Tibial artery (tissue), 4 donors: ENCODE results near the gene VSIG1.

Experiments used
- DNase-seq, 2 donors: peaks; one replicate each; pipeline ENCODE4 v3.0.0-alpha.2; 2019
- H3K27ac ChIP-seq, 2 donors: fragments of 200-600 bp; sonication (generic) in 1 of 2; 1 replicate in 1 of 2; 2 replicates in 1 of 2; pipeline ENCODE4 v1.5.1; 2018 to 2019; ENCODE audit warnings: mild to moderate bottlenecking in 1 of 2
- H3K27me3 ChIP-seq, 2 donors: fragments of 200-600 bp; sonication (generic) in 1 of 2; one replicate each; pipeline versions ENCODE4 v1.5.1 to v1.6.0; 2016 to 2019
- H3K36me3 ChIP-seq, 3 donors: fragments of 200-600 bp; sonication (generic) in 2 of 3; one replicate each; pipeline ENCODE4 v1.5.1; 2016 to 2019; ENCODE audit warnings: mild to moderate bottlenecking in 2 of 3
- H3K4me1 ChIP-seq, 4 donors: fragments of 200-600 bp; sonication (generic) in 2 of 4; 1 replicate in 3 of 4; 2 replicates in 1 of 4; pipeline ENCODE4 v1.5.1; 2016 to 2019
- H3K4me3 ChIP-seq, 2 donors: fragments of 200-600 bp; sonication (generic) in 1 of 2; 1 replicate in 1 of 2; 2 replicates in 1 of 2; pipeline ENCODE4 v1.5.1; 2018 to 2019; ENCODE audit warnings: mild to moderate bottlenecking in 2 of 2
- H3K9me3 ChIP-seq, 3 donors: fragments of 200-600 bp; sonication (generic) in 1 of 3; one replicate each; pipeline ENCODE4 v1.5.1; 2016 to 2019
- CTCF ChIP-seq, 2 experiments: fragments of 200-600 bp in 1 of 2; fragments of 450-650 bp in 1 of 2; IDR thresholded peaks; one replicate each; pipeline ENCODE4 v1.5.1; 2017 to 2019; ENCODE audit warnings: antibody characterized with exemption in 2 of 2, mild to moderate bottlenecking in 1 of 2, moderate library complexity in 1 of 2
- intact Hi-C: fragments of 100-400 bp; cut with DNase I; formaldehyde crosslinking; loops from one replicate; pipeline ENCODE4 v1.15.0; 2023; ENCODE audit warnings: low total_unique reads

VSIG1 gene

GRCh38 chrX:108028854-108029253 is 16.0 kb upstream of the VSIG1 start:
- intact Hi-C loops, result no loop called here
- no peak for TF ChIP-seq CTCF (IDR thresholded peaks at IDR 0.05)
- Histone ChIP-seq H3K4me3 (no peak overlapping the region), H3K27me3 (no peaks in the 10 kb centered on the region), H3K27ac (no peak overlapping the region), H3K9me3 (no peaks in the 10 kb centered on the region), H3K36me3 (no peaks in the 10 kb centered on the region), H3K4me1 (no peaks in the 10 kb centered on the region)
- no peak for DNase-seq

GRCh38 chrX:108029928-108030711 is 14.7 kb upstream of the VSIG1 start:
- no peaks in the 10 kb centered on the region for H3K4me1 ChIP-seq
- H3K27ac ChIP-seq, result no peak overlapping the region
- intact Hi-C loops, result no loop called here
- H3K9me3 ChIP-seq, result no peaks in the 10 kb centered on the region
- H3K4me3 ChIP-seq, result no peak overlapping the region
- no peak for TF ChIP-seq CTCF (IDR thresholded peaks at IDR 0.05)
- no peaks in the 10 kb centered on the region for H3K27me3 ChIP-seq
- no peak for DNase-seq
- H3K36me3 ChIP-seq, result no peaks in the 10 kb centered on the region

GRCh38 chrX:108032944-108033343 is 11.9 kb upstream of the VSIG1 start:
- H3K4me1 ChIP-seq, result no peaks in the 10 kb centered on the region
- no peak overlapping the region for H3K27ac ChIP-seq
- no peak for DNase-seq
- no peaks in the 10 kb centered on the region for H3K36me3 ChIP-seq
- H3K27me3 ChIP-seq, result no peaks in the 10 kb centered on the region
- H3K4me3 ChIP-seq, result no peak overlapping the region
- no peak for TF ChIP-seq CTCF (IDR thresholded peaks at IDR 0.05)
- intact Hi-C loops, result no loop called here
- no peaks in the 10 kb centered on the region for H3K9me3 ChIP-seq

- Histone ChIP-seq H3K4me3 (no peak overlapping the region), H3K36me3 (no peaks in the 10 kb centered on the region), H3K9me3 (no peaks in the 10 kb centered on the region), H3K27me3 (no peaks in the 10 kb centered on the region), H3K27ac (no peak overlapping the region), H3K4me1 (no peaks in the 10 kb centered on the region)
- TF ChIP-seq CTCF (IDR thresholded peaks at IDR 0.05), result no peak
- intact Hi-C loops, result no loop called here
- DNase-seq, result no peak
Observed at GRCh38 chrX:108033890-108034289, 11.0 kb upstream of the VSIG1 start.

- DNase-seq, result no peak
- no peaks in the 10 kb centered on the region for H3K36me3 ChIP-seq
- no peaks in the 10 kb centered on the region for H3K4me1 ChIP-seq
- no peak overlapping the region for H3K27ac ChIP-seq
- TF ChIP-seq CTCF (IDR thresholded peaks at IDR 0.05), result no peak
- no peak overlapping the region for H3K4me3 ChIP-seq
- H3K27me3 ChIP-seq, result no peaks in the 10 kb centered on the region
- intact Hi-C loops, result no loop called here
- peaks cover 0 to 3% (median 0%) of the 10 kb centered on the region in 3 donors for H3K9me3 ChIP-seq
Observed at GRCh38 chrX:108034725-108035124, 10.1 kb upstream of the VSIG1 start.
